GM18498 (cell line): ENCODE results near the gene SLC5A4.
"Not testable (repeated sequence)": the region's sequence is repeated elsewhere in the genome, so short reads cannot be mapped to it uniquely, and the experiment has no call there.

Experiments used
- ATAC-seq: cut with Tn5 transposase; IDR thresholded peaks from one replicate; pipeline ENCODE4 v1.9.1; 2021; ENCODE audit warnings: mild to moderate bottlenecking, moderate library complexity; ENCODE audit not compliant: unreplicated experiment

Gene SLC5A4

GRCh38 chr22:32202161-32202538, 53.0 kb downstream of the SLC5A4 start:
- ATAC-seq: no peak

- ATAC-seq: no peak
These were observed 54.4 kb downstream of the SLC5A4 start for GRCh38 chr22:32200752-32201151.

DNA sequence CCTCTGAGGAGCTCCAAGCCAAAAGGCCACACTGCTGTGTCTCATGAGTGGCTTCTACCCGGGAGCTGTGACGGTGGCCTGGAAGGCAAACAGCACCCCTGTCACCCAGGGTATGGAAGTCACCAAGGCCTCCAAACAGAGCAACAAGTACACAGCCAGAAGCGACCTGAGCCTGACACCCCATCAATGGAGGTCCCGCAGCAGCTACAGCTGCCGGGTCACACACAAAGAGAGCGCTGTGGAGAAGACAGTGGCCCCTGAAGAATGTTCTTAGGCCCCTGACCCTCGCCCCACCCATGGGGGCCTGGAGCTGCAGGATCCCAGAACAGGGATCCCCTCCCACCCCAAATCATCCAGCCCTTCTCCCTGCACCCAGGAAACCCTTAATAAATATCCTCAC, 55.2 kb downstream of the SLC5A4 start:
- ATAC-seq: no peak

DNA sequence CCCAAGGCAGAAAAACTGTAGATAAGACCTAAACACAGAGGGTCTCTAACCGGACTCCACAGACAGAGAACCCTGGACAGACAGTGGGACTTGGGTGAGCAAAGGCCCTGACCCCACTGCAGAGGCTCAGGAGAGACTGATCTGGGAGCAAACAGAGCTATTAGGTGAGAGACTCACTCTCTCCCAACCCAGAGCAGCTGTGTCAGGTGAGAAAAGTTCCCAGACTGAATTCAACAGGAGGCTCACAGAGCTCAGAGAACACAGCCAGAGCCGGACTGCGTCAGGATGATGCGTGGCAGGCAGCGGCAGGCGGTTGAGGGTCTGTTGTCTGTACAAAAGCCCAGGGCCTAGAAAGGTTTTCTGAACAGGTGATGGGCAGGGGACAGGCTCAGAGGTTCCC, 55.8 kb downstream of the SLC5A4 start:
- no peak for ATAC-seq

- ATAC-seq: not testable (repeated sequence)
These were observed 57.5 kb downstream of the SLC5A4 start for GRCh38 chr22:32197553-32198226.

GRCh38 chr22:32195900-32196299, 59.2 kb downstream of the SLC5A4 start:
- not testable (repeated sequence) for ATAC-seq

DNA sequence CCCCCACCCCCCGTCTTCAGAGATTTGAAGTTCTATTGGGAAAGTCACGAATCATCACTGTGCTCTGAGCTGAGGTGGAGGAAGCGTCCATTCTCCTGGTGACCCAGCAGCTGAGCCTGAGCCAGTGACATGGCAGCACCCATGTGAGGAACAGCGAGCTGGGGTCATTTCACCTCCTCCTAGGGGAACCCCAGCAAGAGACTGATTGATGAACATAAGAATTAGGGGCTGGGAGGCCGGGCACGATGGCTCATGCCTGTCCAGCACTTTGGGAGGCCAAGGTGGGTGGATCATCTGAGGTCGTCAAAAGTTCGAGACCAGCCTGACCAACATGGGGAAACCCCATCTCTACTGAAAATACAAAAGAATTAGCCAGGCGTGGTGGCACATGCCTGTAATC, 61.8 kb downstream of the SLC5A4 start:
- ATAC-seq: not testable (repeated sequence)

DNA sequence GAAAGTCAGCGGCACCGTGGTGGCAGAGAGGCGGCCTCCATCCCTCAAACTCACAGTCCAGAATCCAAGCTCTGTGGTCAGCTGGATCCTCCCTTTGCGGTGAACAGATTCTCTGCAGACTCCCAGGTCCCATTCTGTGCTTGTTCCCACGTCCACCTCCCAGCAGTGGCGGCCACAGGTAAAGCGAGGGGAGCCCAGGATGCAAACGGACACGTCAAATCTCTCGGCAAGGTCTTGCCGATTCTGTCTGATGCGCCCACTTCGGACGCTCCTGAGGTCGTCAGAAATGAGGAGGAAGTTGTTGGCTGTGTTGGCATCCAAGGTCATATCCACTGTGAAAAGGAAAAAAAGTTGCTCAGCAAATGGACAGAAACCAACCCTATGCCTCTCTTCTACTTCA, 64.1 kb downstream of the SLC5A4 start:
- ATAC-seq: not testable (repeated sequence)

DNA sequence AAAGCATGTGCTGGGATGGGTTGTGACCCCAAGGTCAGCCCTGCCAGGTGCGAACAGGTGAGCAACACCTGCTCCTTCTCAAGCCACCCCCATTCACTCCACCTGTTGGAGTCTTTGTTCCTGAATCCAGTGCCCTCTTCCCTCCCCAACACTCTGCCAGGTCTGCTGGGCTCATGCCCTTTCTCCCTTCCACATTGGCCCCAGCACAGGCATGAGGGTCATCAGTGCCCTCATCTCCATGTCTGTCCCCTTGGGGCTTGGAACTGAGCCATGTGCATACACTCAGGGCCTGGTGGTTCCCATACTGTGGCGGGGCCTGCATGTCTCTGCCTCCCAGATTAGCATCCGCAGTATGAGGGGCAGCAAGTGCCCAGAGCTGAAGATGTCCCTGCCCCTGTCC, 69.3 kb downstream of the SLC5A4 start:
- no peak for ATAC-seq

DNA sequence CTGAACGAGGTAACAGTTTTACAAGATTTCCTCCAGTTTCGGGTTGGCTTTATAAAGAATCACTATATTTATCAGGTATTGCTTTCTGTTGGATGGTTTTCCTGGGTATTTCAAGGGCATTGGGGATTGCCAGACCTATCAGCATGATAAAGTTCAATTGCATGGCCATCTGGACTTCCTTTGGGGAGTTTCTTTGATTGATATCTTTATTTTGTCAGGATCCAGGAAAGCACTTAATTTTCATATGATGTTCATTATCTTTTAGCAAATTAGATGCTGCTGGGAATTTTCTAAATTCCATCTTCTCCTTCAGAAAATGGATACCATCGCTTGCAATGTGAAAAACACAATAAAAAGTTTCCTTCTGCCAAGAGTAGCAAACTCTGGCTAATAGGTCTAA, 71.5 kb downstream of the SLC5A4 start:
- no peak for ATAC-seq

DNA sequence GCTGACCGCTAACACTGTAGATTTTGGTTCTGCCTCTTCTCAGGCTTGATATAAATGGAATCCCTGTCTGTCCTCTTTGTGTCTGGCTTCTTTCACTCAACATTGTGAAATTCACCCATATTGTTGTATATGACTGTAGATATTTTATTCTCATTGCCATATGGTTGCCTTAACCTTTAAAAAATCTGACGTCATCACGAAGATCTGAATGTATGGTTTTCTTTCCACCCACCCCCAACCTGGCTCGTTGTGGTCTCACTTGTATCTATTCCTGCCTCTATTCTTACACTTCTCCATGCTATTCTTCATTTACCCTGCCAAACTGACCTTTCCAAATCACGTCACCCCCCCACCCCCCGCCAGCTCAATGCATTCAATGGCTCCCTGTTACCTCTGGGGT, 74.1 kb downstream of the SLC5A4 start:
- ATAC-seq: no peak

DNA sequence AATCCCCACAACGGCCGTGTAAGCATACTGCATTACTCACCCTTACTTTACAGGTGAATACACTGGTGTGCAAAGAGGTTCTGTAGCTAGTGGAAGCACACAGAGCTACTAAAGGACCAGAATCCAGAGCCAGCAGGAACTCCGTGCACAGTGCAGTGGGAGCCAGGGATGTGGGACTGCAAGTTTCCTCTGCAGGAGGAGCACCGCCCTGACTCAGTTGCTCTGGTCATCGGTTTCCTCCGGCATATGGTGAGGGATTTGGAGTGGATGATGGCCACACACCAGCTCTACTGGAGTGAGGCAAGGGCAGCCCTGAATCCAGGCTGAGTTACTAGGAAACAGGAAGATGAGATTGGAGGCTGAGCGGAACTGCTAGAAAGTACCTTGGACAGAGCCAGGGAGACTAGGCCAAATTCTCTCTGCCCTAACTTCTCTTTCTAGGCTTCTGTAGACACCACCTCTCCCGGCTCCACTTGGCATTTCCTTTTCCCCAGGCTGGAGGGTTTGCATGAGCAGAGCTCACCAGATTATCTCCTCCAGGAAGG, 77.9 kb downstream of the SLC5A4 start:
- ATAC-seq: no peak

- ATAC-seq: no peak
These were observed 79.2 kb downstream of the SLC5A4 start for GRCh38 chr22:32175683-32176644.

- no peak for ATAC-seq
These were observed 80.0 kb downstream of the SLC5A4 start for GRCh38 chr22:32175115-32175514.
